ENCODE data around the gene OLA1. TPM values are rescaled to one million over a fixed set of nuclear protein-coding genes. Genes with fewer than 3 reads are reported as not detected.
"Not testable (repeated sequence)": the region's sequence is repeated elsewhere in the genome, so short reads cannot be mapped to it uniquely, and the experiment has no call there.

The OLA1 gene
- polyA plus RNA-seq, 6 donors from 2014 or later = 58.1 to 77.6 (median 67.1) TPM

GRCh38 chr2:174246944-174247381 is 1.4 kb downstream of the OLA1 start:
- ATAC-seq (ENCODE audit: low read depth in 2 of 2) (no peak), DNase-seq (no peak)
- H3K4me1 Mint-ChIP-seq = peaks cover 9 to 40% (median 11%) of the 10 kb centered on the region in 3 donors
- H3K27ac Mint-ChIP-seq = peak overlapping the region in 1 of 6 donors; percentile 81
- H3K9me3 Mint-ChIP-seq = no peaks in the 10 kb centered on the region
- peaks cover 0 to 6% of the 10 kb centered on the region in 2 donors for H3K36me3 Mint-ChIP-seq
- H3K27me3 Mint-ChIP-seq = peaks cover 0 to 7% (median 0%) of the 10 kb centered on the region in 3 donors
- H3K4me3 Mint-ChIP-seq = peak overlapping the region in 7 of 8 donors; percentile 26 to 87 (median 39)

- not testable (repeated sequence) for H3K27ac Mint-ChIP-seq; H3K36me3 Mint-ChIP-seq; ATAC-seq (ENCODE audit: low read depth in 2 of 2); DNase-seq; H3K9me3 Mint-ChIP-seq; H3K27me3 Mint-ChIP-seq
- H3K4me3 Mint-ChIP-seq = peak overlapping the region in 1 of 8 donors; percentile 28
- peaks cover 9 to 47% (median 11%) of the 10 kb centered on the region in 3 donors for H3K4me1 Mint-ChIP-seq
Measured at GRCh38 chr2:174245628-174246027, 2.7 kb downstream of the OLA1 start.

GRCh38 chr2:174245065-174245464 is 3.3 kb downstream of the OLA1 start:
- Mint-ChIP-seq H3K27ac (no peak overlapping the region), H3K4me3 (peak overlapping the region in 1 of 8 donors; percentile 28), H3K36me3 (peaks cover 0 to 6% of the 10 kb centered on the region in 2 donors), H3K27me3 (no peaks in the 10 kb centered on the region), H3K9me3 (no peaks in the 10 kb centered on the region), H3K4me1 (peaks cover 9 to 50% (median 11%) of the 10 kb centered on the region in 3 donors)
- no peak for ATAC-seq (ENCODE audit: low read depth in 2 of 2)
- DNase-seq = no peak

GRCh38 chr2:174243812-174244211 is 4.5 kb downstream of the OLA1 start:
- no peak for DNase-seq
- no peaks in the 10 kb centered on the region for H3K27me3 Mint-ChIP-seq
- H3K36me3 Mint-ChIP-seq = peaks cover 0 to 6% of the 10 kb centered on the region in 2 donors
- peak overlapping the region in 1 of 8 donors; percentile 25 for H3K4me3 Mint-ChIP-seq
- peaks cover 9 to 50% (median 18%) of the 10 kb centered on the region in 3 donors for H3K4me1 Mint-ChIP-seq
- ATAC-seq (ENCODE audit: low read depth in 2 of 2) = no peak
- no peaks in the 10 kb centered on the region for H3K9me3 Mint-ChIP-seq
- H3K27ac Mint-ChIP-seq = no peak overlapping the region

- H3K4me1 Mint-ChIP-seq = peaks cover 13 to 28% (median 17%) of the 10 kb centered on the region in 3 donors
- no peak for DNase-seq
- H3K36me3 Mint-ChIP-seq = peaks cover 0 to 6% of the 10 kb centered on the region in 2 donors
- no peak for ATAC-seq (ENCODE audit: low read depth in 2 of 2)
- no peak overlapping the region for H3K27ac Mint-ChIP-seq
- H3K9me3 Mint-ChIP-seq = no peaks in the 10 kb centered on the region
- H3K4me3 Mint-ChIP-seq = no peak overlapping the region
- H3K27me3 Mint-ChIP-seq = no peaks in the 10 kb centered on the region
Measured at GRCh38 chr2:174240097-174240496, 8.2 kb downstream of the OLA1 start.

- H3K4me3 Mint-ChIP-seq = no peak overlapping the region
- peaks cover 31 to 33% (median 32%) of the 10 kb centered on the region in 3 donors for H3K4me1 Mint-ChIP-seq
- no peaks in the 10 kb centered on the region for H3K27me3 Mint-ChIP-seq
- H3K27ac Mint-ChIP-seq = no peak overlapping the region
- H3K36me3 Mint-ChIP-seq = peaks cover 0 to 8% of the 10 kb centered on the region in 2 donors
- no peak for ATAC-seq (ENCODE audit: low read depth in 2 of 2)
- DNase-seq = no peak
- no peaks in the 10 kb centered on the region for H3K9me3 Mint-ChIP-seq
Measured at GRCh38 chr2:174236429-174236828, 11.9 kb downstream of the OLA1 start.

- ATAC-seq (ENCODE audit: low read depth in 2 of 2) = no peak
- H3K4me3 Mint-ChIP-seq = no peak overlapping the region
- no peak for DNase-seq
- H3K27me3 Mint-ChIP-seq = no peaks in the 10 kb centered on the region
- H3K4me1 Mint-ChIP-seq = peaks cover 29 to 33% (median 32%) of the 10 kb centered on the region in 3 donors
- H3K27ac Mint-ChIP-seq = no peak overlapping the region
- peaks cover 0 to 8% of the 10 kb centered on the region in 2 donors for H3K36me3 Mint-ChIP-seq
- H3K9me3 Mint-ChIP-seq = no peaks in the 10 kb centered on the region
Measured at GRCh38 chr2:174235680-174236079, 12.7 kb downstream of the OLA1 start.

GRCh38 chr2:174233771-174234275 is 14.5 kb downstream of the OLA1 start:
- Mint-ChIP-seq H3K27me3 (no peaks in the 10 kb centered on the region), H3K4me1 (peaks cover 19 to 32% (median 26%) of the 10 kb centered on the region in 3 donors), H3K36me3 (peaks cover 0 to 14% of the 10 kb centered on the region in 2 donors), H3K9me3 (no peaks in the 10 kb centered on the region), H3K4me3 (peak overlapping the region in 1 of 8 donors; percentile 16), H3K27ac (peak overlapping the region in 2 of 6 donors; percentile 58 to 61)
- DNase-seq (no peak), ATAC-seq (ENCODE audit: low read depth in 2 of 2) (peak in 1 of 2 donors; percentile 32)

- H3K36me3 Mint-ChIP-seq = peaks cover 8 to 39% of the 10 kb centered on the region in 2 donors
- no peak for DNase-seq
- ATAC-seq (ENCODE audit: low read depth in 2 of 2) = no peak
- H3K9me3 Mint-ChIP-seq = no peaks in the 10 kb centered on the region
- no peak overlapping the region for H3K4me3 Mint-ChIP-seq
- no peaks in the 10 kb centered on the region for H3K27me3 Mint-ChIP-seq
- H3K27ac Mint-ChIP-seq = no peak overlapping the region
- H3K4me1 Mint-ChIP-seq = peaks cover 4 to 18% (median 7%) of the 10 kb centered on the region in 3 donors
Measured at GRCh38 chr2:174227748-174228147, 20.6 kb downstream of the OLA1 start.

GRCh38 chr2:174224665-174225288 is 23.6 kb downstream of the OLA1 start:
- Mint-ChIP-seq H3K4me3 (peak overlapping the region in 1 of 8 donors; percentile 60), H3K27ac (peak overlapping the region in 1 of 6 donors; percentile 48), H3K36me3 (peaks cover 8 to 33% of the 10 kb centered on the region in 2 donors), H3K4me1 (peaks cover 0 to 5% (median 2%) of the 10 kb centered on the region in 3 donors), H3K9me3 (no peaks in the 10 kb centered on the region), H3K27me3 (no peaks in the 10 kb centered on the region)
- DNase-seq = no peak
- no peak for ATAC-seq (ENCODE audit: low read depth in 2 of 2)

GRCh38 chr2:174224125-174224524 is 24.2 kb downstream of the OLA1 start:
- Mint-ChIP-seq H3K27me3 (no peaks in the 10 kb centered on the region), H3K36me3 (peaks cover 8 to 28% of the 10 kb centered on the region in 2 donors), H3K4me3 (no peak overlapping the region), H3K27ac (peak overlapping the region in 1 of 6 donors; percentile 48), H3K4me1 (peaks cover 0 to 5% (median 2%) of the 10 kb centered on the region in 3 donors), H3K9me3 (no peaks in the 10 kb centered on the region)
- DNase-seq (no peak), ATAC-seq (ENCODE audit: low read depth in 2 of 2) (no peak)

GRCh38 chr2:174223388-174223787 is 24.9 kb downstream of the OLA1 start:
- peaks cover 8 to 27% of the 10 kb centered on the region in 2 donors for H3K36me3 Mint-ChIP-seq
- H3K4me1 Mint-ChIP-seq = peaks cover 0 to 5% (median 2%) of the 10 kb centered on the region in 3 donors
- H3K4me3 Mint-ChIP-seq = no peak overlapping the region
- H3K27me3 Mint-ChIP-seq = no peaks in the 10 kb centered on the region
- DNase-seq (no peak), ATAC-seq (ENCODE audit: low read depth in 2 of 2) (no peak)
- H3K9me3 Mint-ChIP-seq = no peaks in the 10 kb centered on the region
- no peak overlapping the region for H3K27ac Mint-ChIP-seq

- peaks cover 0 to 19% of the 10 kb centered on the region in 2 donors for H3K36me3 Mint-ChIP-seq
- no peaks in the 10 kb centered on the region for H3K27me3 Mint-ChIP-seq
- DNase-seq (no peak), ATAC-seq (ENCODE audit: low read depth in 2 of 2) (no peak)
- peaks cover 0 to 5% (median 2%) of the 10 kb centered on the region in 3 donors for H3K4me1 Mint-ChIP-seq
- H3K9me3 Mint-ChIP-seq = no peaks in the 10 kb centered on the region
- no peak overlapping the region for H3K4me3 Mint-ChIP-seq
- no peak overlapping the region for H3K27ac Mint-ChIP-seq
Measured at GRCh38 chr2:174222154-174222553, 26.2 kb downstream of the OLA1 start.

- H3K4me1 Mint-ChIP-seq = no peaks in the 10 kb centered on the region
- no peaks in the 10 kb centered on the region for H3K9me3 Mint-ChIP-seq
- no peaks in the 10 kb centered on the region for H3K27me3 Mint-ChIP-seq
- peak overlapping the region in 1 of 6 donors; percentile 59 for H3K27ac Mint-ChIP-seq
- no peak overlapping the region for H3K4me3 Mint-ChIP-seq
- DNase-seq = no peak
- no peak for ATAC-seq (ENCODE audit: low read depth in 2 of 2)
- H3K36me3 Mint-ChIP-seq = peaks cover 0 to 7% of the 10 kb centered on the region in 2 donors
Measured at GRCh38 chr2:174219321-174219720, 29.0 kb downstream of the OLA1 start.
